Fibroblast of peridontal ligament (primary cell): ENCODE data around the gene RPP25.
"Not testable (repeated sequence)": the region's sequence is repeated elsewhere in the genome, so short reads cannot be mapped to it uniquely, and the experiment has no call there.

ENCODE experiments used
- DNase-seq: peaks from one replicate; pipeline ENCODE4 v3.0.0-alpha.2; 2010; ENCODE audit errors: extremely low read depth

The RPP25 gene

DNA sequence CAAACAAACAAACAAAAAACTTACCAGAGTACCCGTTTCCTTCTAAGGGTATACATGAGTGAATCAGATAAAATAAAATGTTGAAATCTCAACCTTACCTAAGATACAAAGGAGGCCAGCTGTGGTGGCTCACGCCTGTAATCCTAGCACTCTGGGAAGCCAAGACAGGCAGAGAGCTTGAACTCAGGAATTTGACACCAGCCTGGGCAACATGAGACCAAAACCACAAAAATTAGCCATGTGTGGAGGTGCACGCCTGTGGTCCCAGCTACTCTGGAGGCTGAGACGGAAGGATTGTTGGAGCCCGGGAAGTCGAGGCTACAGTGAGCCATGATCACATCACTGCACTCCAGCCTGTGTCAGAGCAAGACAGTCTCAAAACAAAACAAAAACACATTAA lies 38.9 kb downstream of the RPP25 start:
- no peak for DNase-seq

DNA sequence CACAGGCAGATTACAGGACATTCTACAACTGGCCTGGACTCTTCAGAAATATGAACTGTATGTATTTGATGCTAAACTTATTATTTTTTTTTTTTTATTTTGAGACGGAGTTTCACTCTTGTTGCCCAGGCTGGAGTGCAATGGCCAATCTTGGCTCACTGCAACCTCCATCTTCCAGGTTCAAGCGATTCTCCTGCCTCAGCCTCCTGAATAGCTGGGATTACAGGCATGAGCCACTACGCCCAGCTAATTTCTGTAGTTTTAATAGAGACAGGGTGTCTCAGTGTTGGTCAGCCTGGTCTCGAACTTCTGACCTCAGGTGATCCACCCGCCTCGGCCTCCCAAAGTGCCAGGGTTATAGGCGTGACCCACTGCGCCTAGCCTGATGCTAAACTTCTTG lies 42.8 kb downstream of the RPP25 start:
- not testable (repeated sequence) for DNase-seq

DNA sequence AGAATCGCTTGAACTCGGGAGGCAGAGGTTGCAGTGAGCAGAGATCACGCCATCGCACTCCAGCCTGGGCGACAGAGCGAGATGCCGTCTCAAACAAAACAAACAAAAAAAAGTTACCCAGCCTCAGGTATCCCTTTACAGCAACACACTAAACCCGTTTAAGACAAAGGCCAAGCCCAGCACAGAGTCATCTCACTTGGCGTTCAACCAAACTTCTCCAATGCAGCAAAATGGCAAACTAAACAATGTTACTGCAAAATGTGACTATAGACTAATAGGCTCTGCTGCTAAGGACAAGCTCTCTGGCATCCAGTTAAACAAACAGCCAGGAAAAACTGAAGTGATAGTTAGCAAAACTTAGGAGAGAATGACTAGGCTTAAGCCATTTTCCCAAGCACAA lies 43.5 kb downstream of the RPP25 start:
- peak; percentile 17 for DNase-seq

DNA sequence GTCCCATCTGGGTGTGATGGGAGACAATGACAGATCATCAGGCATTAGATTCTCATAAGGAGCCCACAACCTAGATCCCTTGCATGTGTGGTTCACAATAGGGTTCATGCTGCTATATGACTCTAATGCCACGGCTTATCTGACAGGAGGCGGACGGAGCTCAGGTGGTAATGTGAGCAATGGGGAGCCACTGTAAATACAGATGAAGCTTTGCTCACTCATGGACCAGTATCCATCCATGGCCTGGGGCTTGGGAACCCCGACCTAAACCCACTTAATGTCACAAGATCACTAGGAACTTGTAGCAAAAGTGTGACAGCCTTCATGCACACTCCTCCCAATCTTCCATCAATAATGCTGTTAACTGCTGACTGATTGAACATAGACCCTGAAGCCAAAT lies 47.9 kb downstream of the RPP25 start:
- no peak for DNase-seq

DNA sequence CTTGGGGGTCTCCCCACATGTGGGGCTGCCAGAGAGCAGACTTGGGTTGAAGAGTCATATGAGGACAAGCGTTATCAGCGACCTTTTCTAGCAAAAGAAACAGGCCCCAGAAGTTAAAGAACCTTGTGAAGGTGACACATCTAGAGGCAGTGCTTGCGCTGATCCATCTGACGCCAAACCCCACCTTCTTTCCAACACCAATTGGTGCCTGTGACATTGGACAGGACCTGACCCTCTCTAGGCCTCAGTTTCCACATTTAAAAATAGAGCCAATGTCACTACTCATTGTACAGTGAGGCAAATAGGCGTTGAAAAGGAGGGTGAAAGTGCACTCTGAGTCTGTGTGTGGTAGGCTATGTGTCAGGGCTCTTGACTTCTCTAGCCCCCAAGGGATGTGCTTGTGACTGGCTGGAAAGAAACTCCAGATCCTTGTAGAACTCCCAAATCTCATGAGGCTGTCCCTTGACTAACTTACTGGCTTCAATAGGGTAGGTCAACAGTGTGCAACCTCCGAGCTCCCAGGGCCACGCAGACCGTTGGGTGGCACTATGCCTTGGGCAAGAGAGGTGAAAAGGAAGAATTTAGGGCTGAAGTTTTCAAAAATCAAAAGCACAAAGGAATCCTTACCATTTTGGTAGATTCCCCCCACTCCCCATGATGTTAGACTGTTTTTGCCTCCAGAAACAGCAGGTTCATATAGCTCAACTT lies 49.3 kb downstream of the RPP25 start:
- peak; percentile 23 for DNase-seq

DNA sequence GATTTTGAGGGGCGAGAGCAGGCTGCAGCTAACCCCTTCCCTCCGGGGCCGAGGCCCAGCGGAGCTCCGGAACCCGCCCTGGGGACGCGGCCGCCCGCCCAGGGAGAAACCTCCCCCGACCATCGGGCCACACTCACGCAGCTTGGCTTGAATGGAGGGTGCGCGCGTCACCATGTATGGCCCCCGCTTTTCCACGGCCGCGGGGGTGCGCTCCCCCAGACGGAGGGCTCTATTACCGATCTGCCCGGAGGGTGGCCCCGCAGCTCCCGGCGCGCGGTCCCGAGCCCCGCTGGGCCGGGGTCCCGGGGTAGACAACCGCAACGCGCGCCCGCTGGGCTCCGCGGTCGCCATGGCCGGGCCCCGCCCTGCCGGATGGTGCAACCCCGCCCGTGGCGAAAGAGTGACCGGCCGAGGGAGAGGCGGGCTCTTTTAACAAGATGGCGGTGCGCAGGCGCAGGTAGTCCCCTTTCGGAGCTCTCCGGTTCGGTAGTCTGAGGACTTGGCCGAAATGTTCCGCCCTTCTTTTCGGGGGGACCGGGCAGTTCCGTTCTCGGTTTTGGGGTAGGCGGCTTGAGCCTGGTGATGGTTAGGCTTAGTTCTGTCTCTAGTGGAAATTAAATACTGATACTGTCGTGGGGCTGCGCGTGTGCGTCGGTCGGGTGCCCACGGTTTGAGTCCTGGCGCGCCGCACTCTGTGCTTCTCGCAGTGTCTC lies 50.0 kb downstream of the RPP25 start, which contains the start of gene FAM219B:
Gene FAM219B, minus strand, starts transcription at position 402 of the 713 bp plus-strand sequence. Its CDS starts 51 bp downstream, at position 351.
- peak; percentile 81 for DNase-seq

DNA sequence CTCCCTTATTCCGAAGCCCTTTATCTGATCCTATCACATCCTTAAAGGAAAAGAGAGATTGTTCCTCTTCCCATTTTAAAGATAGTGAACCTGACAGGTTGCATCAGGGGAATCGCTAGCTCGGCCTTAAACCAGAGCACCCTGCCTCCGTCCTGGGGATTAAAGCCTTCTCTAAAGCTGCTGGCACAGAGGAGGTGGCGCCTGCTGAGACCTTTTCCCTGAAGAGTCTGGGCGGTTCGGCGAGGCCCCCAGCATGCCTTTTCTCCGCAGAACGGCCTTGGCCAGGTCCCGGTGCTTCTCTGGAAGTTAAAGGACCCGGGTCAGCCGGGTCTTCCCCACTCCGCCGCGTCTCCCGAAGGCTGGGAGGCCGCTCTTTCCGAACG lies 50.5 kb downstream of the RPP25 start:
- DNase-seq, result peak; percentile 23
